Stimulated activated CD4-positive, alpha-beta T cell treated with anti-CD3 and anti-CD28 coated beads, TNF-alpha, amount 100 ng/mL, for 4 hours (primary cell): ENCODE data around the gene DIPK1C.

ENCODE experiments used
- DNase-seq, 3 experiments: peaks; one replicate each; pipeline ENCODE4 v3.0.0-alpha.2; 2020; ENCODE audit warnings: low read depth in 3 of 3

Gene DIPK1C

GRCh38 chr18:74451148-74451547 lies 6.0 kb downstream of the DIPK1C start:
- DNase-seq, result no peak

- no peak for DNase-seq
These were observed 6.5 kb downstream of the DIPK1C start for GRCh38 chr18:74450626-74451025.

- DNase-seq, result no peak
These were observed 9.5 kb downstream of the DIPK1C start for GRCh38 chr18:74447404-74448152.

GRCh38 chr18:74446631-74447403 lies 10.3 kb downstream of the DIPK1C start:
- no peak for DNase-seq

GRCh38 chr18:74446178-74446577 lies 10.9 kb downstream of the DIPK1C start:
- DNase-seq, result no peak

GRCh38 chr18:74445585-74445984 lies 11.5 kb downstream of the DIPK1C start:
- DNase-seq, result no peak

- DNase-seq, result no peak
These were observed 13.0 kb downstream of the DIPK1C start for GRCh38 chr18:74444104-74444503.

- DNase-seq, result no peak
These were observed 16.2 kb downstream of the DIPK1C start for GRCh38 chr18:74440808-74441427.

- no peak for DNase-seq
These were observed 19.0 kb downstream of the DIPK1C start for GRCh38 chr18:74438091-74438490.

GRCh38 chr18:74436158-74436769 lies 20.8 kb downstream of the DIPK1C start:
- no peak for DNase-seq

GRCh38 chr18:74435740-74436139 lies 21.4 kb downstream of the DIPK1C start:
- DNase-seq, result no peak

- no peak for DNase-seq
These were observed 22.6 kb downstream of the DIPK1C start for GRCh38 chr18:74434466-74434865.

- DNase-seq, result no peak
These were observed 26.1 kb downstream of the DIPK1C start for GRCh38 chr18:74430806-74431571.

- DNase-seq, result no peak
These were observed 26.9 kb downstream of the DIPK1C start for GRCh38 chr18:74430231-74430630.

- no peak for DNase-seq
These were observed 28.0 kb downstream of the DIPK1C start for GRCh38 chr18:74429096-74429495.

- no peak for DNase-seq
These were observed 29.5 kb downstream of the DIPK1C start for GRCh38 chr18:74427442-74428112.

- no peak for DNase-seq
These were observed 31.2 kb downstream of the DIPK1C start for GRCh38 chr18:74425876-74426275.

GRCh38 chr18:74425161-74425560 lies 31.9 kb downstream of the DIPK1C start:
- DNase-seq, result no peak

- DNase-seq, result no peak
These were observed 34.6 kb downstream of the DIPK1C start for GRCh38 chr18:74422541-74422940.

- DNase-seq, result no peak
These were observed 36.2 kb downstream of the DIPK1C start for GRCh38 chr18:74420926-74421325.

- DNase-seq, result no peak
These were observed 36.6 kb downstream of the DIPK1C start for GRCh38 chr18:74420481-74420880.
